H1 (cell line): Measurements from ENCODE around the gene SHC3. TPM values are rescaled to one million over a fixed set of nuclear protein-coding genes. Genes with fewer than 3 reads are reported as not detected.

Source experiments
- CTCF ChIA-PET: fragments of 300-600 bp; sonication (Branson Sonifier 250); formaldehyde crosslinking; loops from one replicate; lab custom pipeline; 2021; ENCODE audit not compliant: partially characterized antibody; lab: Charles Lee
- POLR2A ChIA-PET: fragments of 300-600 bp; sonication (Branson Sonifier 250); formaldehyde crosslinking; loops from one replicate; lab custom pipeline; 2021; ENCODE audit warnings: inconsistent platforms; ENCODE audit not compliant: partially characterized antibody; lab: Charles Lee
- DNase-seq, 2 experiments: peaks; one replicate each; pipeline versions ENCODE4 v3.0.0 to v3.0.0-alpha.2; 2010 to 2022; ENCODE audit warnings: low spot score in 2 of 2, low read depth in 1 of 2, mixed read lengths in 1 of 2
- FAIRE-seq: peaks from 2 replicates; lab custom pipeline; 2011; peaks lifted over from hg19 to GRCh38; lab: Jason Lieb, UNC
- H2AFZ ChIP-seq: 2 replicates; pipeline ENCODE4 v1.8.1; 2012; ENCODE audit warnings: low read length, inconsistent platforms
- H2AK5ac ChIP-seq: 2 replicates; pipeline ENCODE4 v1.6.1; 2013; ENCODE audit warnings: low read depth, low read length
- H2BK120ac ChIP-seq: replicated peaks from 2 replicates; pipeline ENCODE3; 2013; ENCODE audit warnings: low read depth, low read length, inconsistent platforms
- H2BK12ac ChIP-seq: 2 replicates; pipeline ENCODE4 v1.6.1; 2013; ENCODE audit warnings: low read depth, low read length
- H2BK15ac ChIP-seq: 2 replicates; pipeline ENCODE4 v1.6.1; 2013; ENCODE audit warnings: low read length
- H2BK20ac ChIP-seq: 2 replicates; pipeline ENCODE4 v1.6.1; 2013; ENCODE audit warnings: low read length
- H2BK5ac ChIP-seq: 2 replicates; pipeline ENCODE4 v1.6.1; 2013; ENCODE audit warnings: low read depth, low read length
- H3K14ac ChIP-seq: 2 replicates; pipeline ENCODE4 v1.6.1; 2013; ENCODE audit warnings: inconsistent platforms; ENCODE audit not compliant: insufficient read length
- H3K18ac ChIP-seq: 2 replicates; pipeline ENCODE4 v1.6.1; 2013; ENCODE audit warnings: low read length; ENCODE audit errors: extremely low read depth
- H3K23ac ChIP-seq: 2 replicates; pipeline ENCODE4 v1.6.1; 2013; ENCODE audit warnings: inconsistent platforms; ENCODE audit not compliant: insufficient read length
- H3K23me2 ChIP-seq: 2 replicates; pipeline ENCODE4 v1.6.1; 2013; ENCODE audit warnings: low read depth, low read length
- H3K27ac ChIP-seq: 2 replicates; pipeline ENCODE4 v1.6.1; 2011; ENCODE audit warnings: low read depth, low read length, inconsistent platforms
- H3K27me3 ChIP-seq, 4 experiments: replicated peaks in 1 of 4; 1 replicate in 1 of 4; 2 replicates in 3 of 4; pipeline versions ENCODE4 v1.6.1 to v1.8.1; 2011 to 2013; ENCODE audit warnings: low read length in 3 of 4, mild to moderate bottlenecking in 3 of 4, inconsistent platforms in 2 of 4, mixed read lengths in 2 of 4, moderate library complexity in 1 of 4; ENCODE audit not compliant: control insufficient read depth in 3 of 4, insufficient read depth in 3 of 4; ENCODE audit errors: extremely low read depth in 1 of 4
- H3K36me3 ChIP-seq, 4 experiments: 2 replicates each; pipeline versions ENCODE4 v1.6.1 to v1.8.1; 2011 to 2013; ENCODE audit warnings: mild to moderate bottlenecking in 4 of 4, low read length in 3 of 4, moderate library complexity in 2 of 4, control low read depth in 1 of 4, inconsistent platforms in 1 of 4; ENCODE audit not compliant: insufficient read depth in 4 of 4, control insufficient read depth in 2 of 4
- H3K4ac ChIP-seq: replicated peaks from 2 replicates; pipeline ENCODE3; 2013; ENCODE audit warnings: low read length, low read depth, mixed read lengths, inconsistent platforms; ENCODE audit not compliant: insufficient read length
- H3K4me1 ChIP-seq, 4 experiments: replicated peaks in 1 of 4; 1 replicate in 1 of 4; 2 replicates in 3 of 4; pipeline versions ENCODE4 v1.6.1 to v1.8.1; 2011 to 2013; ENCODE audit warnings: low read length in 3 of 4, inconsistent platforms in 2 of 4, mixed read lengths in 1 of 4; ENCODE audit not compliant: insufficient read depth in 4 of 4, control insufficient read depth in 3 of 4
- H3K4me2 ChIP-seq, 2 experiments: 2 replicates each; pipeline versions ENCODE4 v1.6.1 to v1.8.1; 2011 to 2013; ENCODE audit warnings: low read depth in 2 of 2, low read length in 2 of 2, control low read depth in 1 of 2, inconsistent platforms in 1 of 2, mild to moderate bottlenecking in 1 of 2; ENCODE audit not compliant: insufficient read depth in 1 of 2
- H3K4me3 ChIP-seq, 4 experiments: fragments of 200-600, 300-600 bp in 1 of 4; sonication (generic), shearing (Covaris generic), sonication (Bioruptor Twin) in 1 of 4; 2 replicates each; pipeline versions ENCODE4 v1.5.1 to v1.8.1; 2011 to 2016; ENCODE audit warnings: low read length in 4 of 4, low read depth in 3 of 4, control low read depth in 2 of 4, inconsistent platforms in 2 of 4, mild to moderate bottlenecking in 2 of 4, mixed read lengths in 1 of 4, moderate library complexity in 1 of 4; ENCODE audit not compliant: insufficient read depth in 2 of 4; ENCODE audit errors: extremely low read depth in 1 of 4
- H3K56ac ChIP-seq: replicated peaks from 2 replicates; pipeline ENCODE3; 2013; ENCODE audit warnings: low read depth, mild to moderate bottlenecking, mixed read lengths, low read length, inconsistent platforms; ENCODE audit not compliant: insufficient read length
- H3K79me1 ChIP-seq: 2 replicates; pipeline ENCODE4 v1.6.1; 2013; ENCODE audit warnings: low read depth, low read length, control low read depth
- H3K79me2 ChIP-seq, 2 experiments: 2 replicates each; pipeline versions ENCODE4 v1.6.1 to v1.8.1; 2012 to 2013; ENCODE audit warnings: low read length in 2 of 2, mild to moderate bottlenecking in 2 of 2, inconsistent platforms in 1 of 2; ENCODE audit not compliant: insufficient read depth in 2 of 2, control insufficient read depth in 1 of 2
- H3K9ac ChIP-seq, 4 experiments: replicated peaks in 1 of 4; 1 replicate in 1 of 4; 2 replicates in 3 of 4; pipeline versions ENCODE4 v1.6.1 to v1.8.1; 2011 to 2013; ENCODE audit warnings: low read depth in 3 of 4, low read length in 3 of 4, control low read depth in 2 of 4, mild to moderate bottlenecking in 2 of 4, moderate library complexity in 2 of 4, inconsistent platforms in 1 of 4; ENCODE audit errors: extremely low read depth in 1 of 4
- H3K9me3 ChIP-seq, 2 experiments: 2 replicates each; pipeline versions ENCODE4 v1.6.1 to v1.8.1; 2012 to 2013; ENCODE audit warnings: mild to moderate bottlenecking in 2 of 2, moderate library complexity in 2 of 2, control low read depth in 1 of 2, inconsistent platforms in 1 of 2, low read depth in 1 of 2, low read length in 1 of 2, mixed read lengths in 1 of 2; ENCODE audit not compliant: insufficient read depth in 2 of 2
- H4K20me1 ChIP-seq, 2 experiments: replicated peaks in 1 of 2; 2 replicates each; pipeline versions ENCODE3 to v1.8.1; 2011 to 2013; ENCODE audit warnings: inconsistent platforms in 2 of 2, low read length in 2 of 2, mild to moderate bottlenecking in 1 of 2; ENCODE audit not compliant: insufficient read depth in 2 of 2, control insufficient read depth in 1 of 2
- H4K5ac ChIP-seq: 2 replicates; pipeline ENCODE4 v1.6.1; 2013; ENCODE audit warnings: low read length, low read depth, mixed read lengths, inconsistent platforms; ENCODE audit not compliant: insufficient read length
- H4K8ac ChIP-seq: 2 replicates; pipeline ENCODE4 v1.8.0; 2013; ENCODE audit warnings: mild to moderate bottlenecking, moderate library complexity, low read length, inconsistent platforms; ENCODE audit not compliant: insufficient read depth; ENCODE audit errors: extremely low read depth
- H4K91ac ChIP-seq: replicated peaks from 2 replicates; pipeline ENCODE3; 2013; ENCODE audit warnings: low read length, mixed read lengths, inconsistent platforms; ENCODE audit not compliant: insufficient read length
- EGR1 ChIP-seq: IDR thresholded peaks from 2 replicates; pipeline ENCODE4 v1.6.1; 2011; ENCODE audit warnings: low read depth, low read length, borderline replicate concordance
- KDM1A ChIP-seq: fragments of 200-600, 300-600 bp; sonication (generic); IDR thresholded peaks from 2 replicates; pipeline ENCODE4 v1.7.1; 2016; ENCODE audit warnings: mild to moderate bottlenecking, low read length, borderline replicate concordance
- KDM5A ChIP-seq: fragments of 200-600 bp; IDR thresholded peaks from 2 replicates; pipeline ENCODE4 v1.7.1; 2012; ENCODE audit warnings: mild to moderate bottlenecking, low read length, inconsistent platforms, mixed read lengths
- MAFK ChIP-seq: IDR thresholded peaks from 2 replicates; pipeline ENCODE4 v1.6.1; 2012; ENCODE audit warnings: low read depth, mild to moderate bottlenecking, improper control_type of control experiment, low read length
- MAX ChIP-seq: IDR thresholded peaks from 2 replicates; pipeline ENCODE4 v1.6.1; 2012; ENCODE audit warnings: inconsistent platforms
- NANOG ChIP-seq: IDR thresholded peaks from 2 replicates; pipeline ENCODE4 v1.6.1; 2011; ENCODE audit warnings: low read length, low read depth, mild to moderate bottlenecking, inconsistent platforms; ENCODE audit not compliant: insufficient read depth, poor library complexity, severe bottlenecking
- POLR2AphosphoS5 ChIP-seq: IDR thresholded peaks from 2 replicates; pipeline ENCODE4 v1.6.1; 2011; ENCODE audit warnings: low read depth, low read length
- SAP30 ChIP-seq: fragments of 300-600 bp; sonication (generic); IDR thresholded peaks from 2 replicates; pipeline ENCODE4 v1.7.1; 2012; ENCODE audit warnings: low read length, moderate library complexity, mild to moderate bottlenecking, inconsistent platforms; ENCODE audit not compliant: insufficient read depth, insufficient replicate concordance
- SP1 ChIP-seq: IDR thresholded peaks from 2 replicates; pipeline ENCODE4 v1.6.1; 2011; ENCODE audit warnings: low read depth, low read length
- TAF1 ChIP-seq: IDR thresholded peaks from 2 replicates; pipeline ENCODE4 v1.6.1; 2011; ENCODE audit warnings: mild to moderate bottlenecking, low read depth, low read length
- TBP ChIP-seq: IDR thresholded peaks from 2 replicates; pipeline ENCODE4 v1.6.1; 2011; ENCODE audit warnings: low read depth, low read length, improper control_type of control experiment
- YY1 ChIP-seq: IDR thresholded peaks from 2 replicates; pipeline ENCODE4 v1.6.1; 2011; ENCODE audit warnings: low read depth, mild to moderate bottlenecking, low read length
- WGBS, 2 experiments: shearing (Covaris generic) in 1 of 2; methylation state at CpG; one replicate each; pipeline versions ENCODE4 v1.1.6 to v1.1.7; 2013 to 2015; ENCODE audit warnings: low lambda C conversion rate in 2 of 2, mixed read lengths in 2 of 2, inconsistent platforms in 1 of 2, low coverage in 1 of 2, missing lambda C conversion rate in 1 of 2; ENCODE audit not compliant: insufficient replicate concordance in 2 of 2, insufficient coverage in 1 of 2, insufficient read length in 1 of 2; ENCODE audit errors: extremely low coverage in 1 of 2, missing lambda C conversion rate in 1 of 2; 5-methylcytosine and 5-hydroxymethylcytosine counted together
- polyA plus RNA-seq, 7 experiments: library from polyadenylated mRNA; depleted of rRNA in 3 of 7; stranded (reverse) in 5 of 7; unstranded in 2 of 7; fragments of >200 nt in 5 of 7; fragments of 200-250 nt in 2 of 7; gene quantifications; 1 replicate in 5 of 7; 2 replicates in 1 of 7; 4 replicates in 1 of 7; pipeline versions ENCODE4 v1.2.1 to v1.2.3, GENCODE V29; 2011 to 2013; ENCODE audit warnings: missing spikeins in 2 of 7, mixed read lengths in 2 of 7
- total RNA-seq: library from RNA; stranded (reverse); fragmentation: NEBNext Ultra II Directional; extraction: Animal tissue kit (Norgen Biotek cat#: 25700); gene quantifications from 2 replicates; pipeline ENCODE4 v1.2.1, GENCODE V29; 2021

Gene SHC3
- total and polyA plus RNA-seq, 2 of the 8 experiments (the other 6 are each of a cell fraction or from before 2014, with no cell fraction given): 1.4 to 7.1 TPM

GRCh38 chr9:89115426-89115825 is 63.2 kb downstream of the SHC3 start:
- Histone ChIP-seq H3K9me3 (peaks cover 7 to 11% of the 10 kb centered on the region in 2 experiments), H2AFZ (no peak overlapping the region), H3K4me3 (no peak overlapping the region), H2BK5ac (no peak overlapping the region), H3K18ac (no peak overlapping the region), H2BK120ac (no peak overlapping the region), H3K4me1 (no peaks in the 10 kb centered on the region), H3K27ac (no peak overlapping the region), H3K36me3 (peaks cover 0 to 5% (median 0%) of the 10 kb centered on the region in 4 experiments; a peak in 2 of 8 replicates), H3K79me1 (peaks cover 2% of the 10 kb centered on the region; the same call in 1 of the 2 replicates), H3K56ac (no peak overlapping the region), H2AK5ac (no peak overlapping the region), H3K23ac (no peak overlapping the region), H3K79me2 (peaks cover 0 to 14% of the 10 kb centered on the region in 2 experiments; a peak in 1 of 4 replicates), H3K4me2 (no peak overlapping the region), H3K27me3 (no peaks in the 10 kb centered on the region), H3K4ac (no peak overlapping the region), H2BK12ac (no peak overlapping the region), H2BK15ac (no peak overlapping the region), H3K23me2 (no peaks in the 10 kb centered on the region), H2BK20ac (no peak overlapping the region), H3K14ac (no peak overlapping the region), H4K91ac (no peak overlapping the region), H4K8ac (no peak overlapping the region), H4K5ac (no peak overlapping the region), H4K20me1 (peaks cover 0 to 2% of the 10 kb centered on the region in 2 experiments), H3K9ac (no peak overlapping the region)
- POLR2A ChIA-PET: no interaction called here
- TF ChIP-seq NANOG: no peak
- no peak for TF ChIP-seq SP1
- TF ChIP-seq KDM5A: no peak
- no peak for TF ChIP-seq YY1
- no peak for TF ChIP-seq POLR2AphosphoS5
- TF ChIP-seq KDM1A: no peak
- TF ChIP-seq TBP: no peak
- TF ChIP-seq SAP30: no peak
- TF ChIP-seq MAFK: no peak
- no peak for TF ChIP-seq EGR1
- TF ChIP-seq TAF1: no peak
- TF ChIP-seq MAX: no peak
- CTCF ChIA-PET: no interaction called here
- 94% methylated on average over 1 of the region's 1 CpG; no CpG with 5 or more reads in 1 of the 2 experiments for WGBS, 2 experiments
- DNase-seq: no peak
- FAIRE-seq: no peak
